Urothelium cell line (cell line): ENCODE measurements around the gene FOS.

ENCODE experiments used
- DNase-seq: peaks from one replicate; pipeline ENCODE4 v3.0.0; 2011; ENCODE audit warnings: low spot score, mixed read lengths
- FAIRE-seq: peaks from 2 replicates; lab custom pipeline; 2011; peaks lifted over from hg19 to GRCh38; lab: Jason Lieb, UNC

The FOS gene

GRCh38 chr14:75311356-75311755 is 32.7 kb downstream of the FOS start:
- DNase-seq (no peak), FAIRE-seq (no peak)

GRCh38 chr14:75312341-75312740 is 33.7 kb downstream of the FOS start:
- DNase-seq (no peak), FAIRE-seq (no peak)

GRCh38 chr14:75313294-75313693 is 34.7 kb downstream of the FOS start:
- DNase-seq (no peak), FAIRE-seq (no peak)

- no peak for FAIRE-seq
- DNase-seq: no peak
These were observed 36.5 kb downstream of the FOS start for GRCh38 chr14:75315144-75315543.

GRCh38 chr14:75317148-75317547 is 38.5 kb downstream of the FOS start:
- DNase-seq (no peak), FAIRE-seq (no peak)

- DNase-seq: no peak
These were observed 39.7 kb downstream of the FOS start for GRCh38 chr14:75318353-75318752.

GRCh38 chr14:75319021-75319420 is 40.4 kb downstream of the FOS start:
- DNase-seq: no peak
- FAIRE-seq: no peak

More at GRCh38 chr14:75318353-75318752, 39.7 kb downstream of the FOS start:
- FAIRE-seq: no peak

GRCh38 chr14:75320196-75320595 is 41.6 kb downstream of the FOS start:
- DNase-seq: no peak
- no peak for FAIRE-seq

GRCh38 chr14:75322746-75323145 is 44.1 kb downstream of the FOS start:
- FAIRE-seq (no peak), DNase-seq (no peak)

- no peak for FAIRE-seq
- no peak for DNase-seq
These were observed 44.9 kb downstream of the FOS start for GRCh38 chr14:75323571-75323970.

GRCh38 chr14:75328558-75329155 is 50.0 kb downstream of the FOS start:
- DNase-seq (no peak), FAIRE-seq (no peak)

GRCh38 chr14:75329369-75329768 is 50.7 kb downstream of the FOS start:
- DNase-seq (no peak), FAIRE-seq (no peak)

- DNase-seq: no peak
- FAIRE-seq: no peak
These were observed 52.8 kb downstream of the FOS start for GRCh38 chr14:75331471-75331870.
